Measurements from ENCODE around the gene TRIM38. TPM values are rescaled to one million over a fixed set of nuclear protein-coding genes. Genes with fewer than 3 reads are reported as not detected.

TRIM38 gene
- total and polyA plus RNA-seq, 2 donors from 2014 or later: 12.2 to 27.9 TPM

DNA sequence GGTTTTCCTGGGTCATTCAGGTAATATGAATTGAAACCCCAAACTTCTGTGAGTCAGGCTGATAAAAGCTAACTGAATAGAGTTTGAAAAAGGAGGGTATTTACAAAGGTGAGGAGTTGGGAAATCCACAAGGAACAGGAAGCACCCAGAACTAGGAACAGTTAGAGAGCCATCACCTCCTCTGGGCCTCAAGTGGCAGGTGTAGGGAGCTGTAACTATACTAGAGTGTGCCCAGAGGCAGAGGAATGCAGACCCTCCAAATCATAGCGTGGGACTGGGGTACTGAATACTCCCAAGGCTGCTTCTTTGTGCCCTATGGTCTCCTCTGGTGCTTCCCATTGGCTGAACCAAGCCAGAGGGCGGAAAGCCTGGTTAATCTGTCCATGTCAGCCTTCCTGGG is 18.3 kb downstream of the TRIM38 start:
- Histone ChIP-seq H3K4me3 (ENCODE audit: low read length in 3 of 3) (no peak overlapping the region), H3K9me3 (ENCODE audit: control insufficient read depth in 2 of 3, insufficient read depth in 1 of 3, low read length in 3 of 3) (no peaks in the 10 kb centered on the region), H3K27ac (ENCODE audit: low read depth in 2 of 2, low read length in 2 of 2) (peak overlapping the region; percentile 67 to 78), H3K4me1 (ENCODE audit: control insufficient read depth in 2 of 3, insufficient read depth in 2 of 3, low read depth in 1 of 3, low read length in 3 of 3) (peaks cover 0 to 5% (median 0%) of the 10 kb centered on the region in 3 donors), H3K36me3 (ENCODE audit: control insufficient read depth in 2 of 3, insufficient read depth in 3 of 3, low read length in 3 of 3) (peaks cover 2 to 23% (median 19%) of the 10 kb centered on the region in 3 donors), H3K27me3 (ENCODE audit: control insufficient read depth, insufficient read depth, low read length) (no peaks in the 10 kb centered on the region), H3K9ac (ENCODE audit: low read length in 3 of 3) (peak overlapping the region in 1 of 3 donors; percentile 7)
- TF ChIP-seq, protein P1, sequence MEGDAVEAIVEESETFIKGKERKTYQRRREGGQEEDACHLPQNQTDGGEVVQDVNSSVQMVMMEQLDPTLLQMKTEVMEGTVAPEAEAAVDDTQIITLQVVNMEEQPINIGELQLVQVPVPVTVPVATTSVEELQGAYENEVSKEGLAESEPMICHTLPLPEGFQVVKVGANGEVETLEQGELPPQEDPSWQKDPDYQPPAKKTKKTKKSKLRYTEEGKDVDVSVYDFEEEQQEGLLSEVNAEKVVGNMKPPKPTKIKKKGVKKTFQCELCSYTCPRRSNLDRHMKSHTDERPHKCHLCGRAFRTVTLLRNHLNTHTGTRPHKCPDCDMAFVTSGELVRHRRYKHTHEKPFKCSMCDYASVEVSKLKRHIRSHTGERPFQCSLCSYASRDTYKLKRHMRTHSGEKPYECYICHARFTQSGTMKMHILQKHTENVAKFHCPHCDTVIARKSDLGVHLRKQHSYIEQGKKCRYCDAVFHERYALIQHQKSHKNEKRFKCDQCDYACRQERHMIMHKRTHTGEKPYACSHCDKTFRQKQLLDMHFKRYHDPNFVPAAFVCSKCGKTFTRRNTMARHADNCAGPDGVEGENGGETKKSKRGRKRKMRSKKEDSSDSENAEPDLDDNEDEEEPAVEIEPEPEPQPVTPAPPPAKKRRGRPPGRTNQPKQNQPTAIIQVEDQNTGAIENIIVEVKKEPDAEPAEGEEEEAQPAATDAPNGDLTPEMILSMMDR (IDR thresholded peaks at IDR 0.05; ENCODE audit: borderline replicate concordance, extremely low read depth, insufficient read depth): no peak
- intact Hi-C loops (cut with DNase I): no loop called here
- no peak for FAIRE-seq
- DNase-seq: no peak

DNA sequence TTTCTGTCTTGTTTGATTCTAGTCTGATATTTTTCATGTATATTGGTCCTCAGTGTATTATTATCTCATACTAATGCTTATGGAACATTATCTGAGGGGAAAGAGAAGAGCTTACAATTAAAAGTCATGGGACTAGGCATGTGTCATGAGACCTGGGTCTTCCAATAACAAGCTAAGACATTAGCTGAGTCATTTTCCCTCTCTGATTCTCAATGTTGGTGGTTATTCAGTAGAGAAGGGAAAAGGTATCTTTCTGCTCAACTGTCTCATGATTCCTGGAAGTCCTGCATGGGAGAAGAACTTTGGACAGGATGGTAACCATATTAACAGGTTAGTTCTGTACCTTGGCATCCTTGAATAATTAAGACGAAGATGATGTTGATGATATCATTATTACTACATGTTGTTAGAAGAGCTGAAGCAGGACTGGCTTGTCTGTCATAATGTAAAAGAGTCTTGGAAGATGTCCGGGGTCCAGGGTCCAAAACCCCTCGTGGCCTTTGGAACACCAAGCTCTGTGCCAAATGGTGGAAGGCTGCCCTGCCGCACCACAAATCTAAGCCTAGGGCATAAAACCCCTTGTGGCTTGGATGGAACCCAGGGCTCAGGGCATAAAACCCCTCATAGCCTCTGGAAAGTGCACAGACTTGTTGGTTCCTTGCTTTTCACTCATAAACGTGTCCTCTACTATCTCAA is 19.1 kb downstream of the TRIM38 start:
- no peak overlapping the region for H3K4me3 ChIP-seq (ENCODE audit: low read length in 3 of 3)
- peaks cover 2 to 19% (median 16%) of the 10 kb centered on the region in 3 donors for H3K36me3 ChIP-seq (ENCODE audit: control insufficient read depth in 2 of 3, insufficient read depth in 3 of 3, low read length in 3 of 3)
- intact Hi-C loops (cut with DNase I): no loop called here

DNA sequence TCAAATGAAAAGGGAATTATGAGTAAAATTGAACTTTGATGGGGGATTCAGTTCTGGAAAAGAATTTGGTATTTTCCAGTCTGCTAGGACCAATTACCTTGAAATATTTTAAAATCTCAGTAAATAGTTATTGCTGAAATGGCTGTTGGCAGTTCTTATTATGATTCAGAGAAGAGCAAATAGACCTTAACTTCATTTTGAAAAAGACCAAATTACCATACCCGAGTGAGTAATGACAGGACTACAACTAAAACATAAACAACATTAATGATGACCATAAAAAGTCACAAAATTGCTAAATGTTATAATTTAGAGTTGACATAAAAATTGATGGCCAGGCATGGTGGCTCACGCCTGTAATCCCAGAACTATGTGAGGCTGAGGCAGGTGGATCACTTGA is 21.7 kb downstream of the TRIM38 start:
- TF ChIP-seq, protein P1 (IDR thresholded peaks at IDR 0.05; ENCODE audit: borderline replicate concordance, extremely low read depth, insufficient read depth): no peak
- Histone ChIP-seq H3K27me3 (ENCODE audit: control insufficient read depth, insufficient read depth, low read length) (no peaks in the 10 kb centered on the region), H3K9me3 (ENCODE audit: control insufficient read depth in 2 of 3, insufficient read depth in 1 of 3, low read length in 3 of 3) (no peaks in the 10 kb centered on the region), H3K9ac (ENCODE audit: low read length in 3 of 3) (no peak overlapping the region), H3K36me3 (ENCODE audit: control insufficient read depth in 2 of 3, insufficient read depth in 3 of 3, low read length in 3 of 3) (peaks cover 0 to 15% (median 15%) of the 10 kb centered on the region in 3 donors), H3K4me1 (ENCODE audit: control insufficient read depth in 2 of 3, insufficient read depth in 2 of 3, low read depth in 1 of 3, low read length in 3 of 3) (peaks cover 0 to 5% (median 0%) of the 10 kb centered on the region in 3 donors), H3K4me3 (ENCODE audit: low read length in 3 of 3) (no peak overlapping the region), H3K27ac (ENCODE audit: low read depth in 2 of 2, low read length in 2 of 2) (no peak overlapping the region)
- no peak for FAIRE-seq
- intact Hi-C loops (cut with DNase I): no loop called here
- no peak for DNase-seq

More for the DNA sequence above, 19.1 kb downstream of the TRIM38 start:
- H3K9ac ChIP-seq (ENCODE audit: low read length in 3 of 3): peak overlapping the region in 1 of 3 donors; percentile 7
- H3K9me3 ChIP-seq (ENCODE audit: control insufficient read depth in 2 of 3, insufficient read depth in 1 of 3, low read length in 3 of 3): no peaks in the 10 kb centered on the region
- peak overlapping the region; percentile 68 to 78 for H3K27ac ChIP-seq (ENCODE audit: low read depth in 2 of 2, low read length in 2 of 2)
- TF ChIP-seq, protein P1 (IDR thresholded peaks at IDR 0.05; ENCODE audit: borderline replicate concordance, extremely low read depth, insufficient read depth): no peak
- H3K27me3 ChIP-seq (ENCODE audit: control insufficient read depth, insufficient read depth, low read length): no peaks in the 10 kb centered on the region
- H3K4me1 ChIP-seq (ENCODE audit: control insufficient read depth in 2 of 3, insufficient read depth in 2 of 3, low read depth in 1 of 3, low read length in 3 of 3): peaks cover 0 to 5% (median 0%) of the 10 kb centered on the region in 3 donors
- DNase-seq: peak in 1 of 5 donors; percentile 21
- FAIRE-seq: peak; percentile 86
